TTC549 (cell line): ENCODE measurements around the gene SAE1.

ENCODE experiments used
- FAIRE-seq: peaks from 2 replicates; lab custom pipeline; 2012; peaks lifted over from hg19 to GRCh38; lab: Jason Lieb, UNC

Gene SAE1

DNA sequence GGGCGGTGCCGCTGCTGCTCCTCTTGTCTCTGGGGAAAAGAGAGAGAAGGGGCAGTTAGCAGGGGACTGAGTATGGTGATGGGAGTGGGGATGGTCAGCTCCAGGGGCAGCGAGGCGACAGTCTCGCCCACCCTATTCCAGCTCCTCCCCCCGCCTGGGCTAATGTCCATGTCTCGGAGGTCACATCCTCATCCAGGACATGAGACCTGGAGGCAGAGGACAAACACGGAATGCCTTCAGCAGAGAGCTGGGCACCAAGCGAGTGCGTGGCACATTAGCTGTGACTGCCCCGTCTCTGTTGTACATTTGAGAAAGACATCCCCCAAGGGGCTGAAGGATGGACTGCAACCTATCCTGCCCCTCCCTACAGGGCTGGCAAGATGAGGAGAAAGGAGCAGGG lies 91.3 kb downstream of the SAE1 start:
- no peak for FAIRE-seq

- no peak for FAIRE-seq
Observed at GRCh38 chr19:47225746-47226425, 95.3 kb downstream of the SAE1 start.

- no peak for FAIRE-seq
Observed at GRCh38 chr19:47226426-47227351, 96.1 kb downstream of the SAE1 start.

DNA sequence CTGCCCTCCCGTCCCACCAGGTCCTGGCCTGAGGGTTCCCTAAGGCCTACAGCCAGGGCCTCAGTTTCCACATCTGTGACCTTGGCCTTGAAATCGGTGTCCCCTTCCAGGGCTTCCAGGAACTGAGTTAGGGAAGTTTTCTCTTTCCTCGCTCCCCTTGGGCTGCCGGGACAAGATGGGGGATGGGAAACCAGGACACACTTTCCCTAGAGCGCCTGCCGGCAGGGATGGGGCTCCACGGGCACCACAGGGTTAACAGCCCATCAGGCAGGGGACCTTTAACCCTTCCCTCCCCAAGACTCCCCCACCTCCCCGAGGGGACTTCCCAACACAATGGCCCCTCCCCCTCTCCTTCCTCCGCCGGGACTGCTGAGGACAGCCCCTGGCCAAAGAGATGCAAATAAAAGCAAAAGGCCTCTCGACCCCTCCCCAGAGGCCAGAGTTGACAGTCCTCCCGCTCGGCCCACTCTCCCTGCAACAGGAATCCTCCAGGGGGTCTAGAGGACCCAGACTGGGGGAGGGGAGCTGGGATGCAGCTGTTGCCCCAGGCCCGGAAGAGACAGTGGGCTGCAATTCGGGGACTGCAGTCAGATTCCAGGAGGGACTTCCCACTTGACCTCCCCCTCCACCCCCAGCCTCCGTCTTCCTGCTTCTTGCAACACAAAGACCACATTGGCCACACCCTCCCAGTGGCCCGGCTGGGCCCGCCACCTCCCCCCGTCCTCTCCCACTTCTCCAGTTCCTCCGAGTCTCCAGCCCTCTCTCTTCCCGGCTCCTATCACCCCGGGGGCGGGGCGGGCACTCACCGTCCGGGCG lies 96.9 kb downstream of the SAE1 start:
- no peak for FAIRE-seq

GRCh38 chr19:47228168-47228936 lies 97.7 kb downstream of the SAE1 start:
- FAIRE-seq: no peak

- no peak for FAIRE-seq
Observed at GRCh38 chr19:47228937-47229675, 98.5 kb downstream of the SAE1 start.

GRCh38 chr19:47229676-47230053 lies 99.0 kb downstream of the SAE1 start:
- FAIRE-seq: no peak

- no peak for FAIRE-seq
Observed at GRCh38 chr19:47230054-47230920, 99.7 kb downstream of the SAE1 start.

GRCh38 chr19:47230921-47231214 lies 100.2 kb downstream of the SAE1 start, which contains the start of gene BBC3:
BBC3 (minus strand) TSS chr19:47231199; CDS start chr19:47228431, 2,768 bp downstream.
- no peak for FAIRE-seq

DNA sequence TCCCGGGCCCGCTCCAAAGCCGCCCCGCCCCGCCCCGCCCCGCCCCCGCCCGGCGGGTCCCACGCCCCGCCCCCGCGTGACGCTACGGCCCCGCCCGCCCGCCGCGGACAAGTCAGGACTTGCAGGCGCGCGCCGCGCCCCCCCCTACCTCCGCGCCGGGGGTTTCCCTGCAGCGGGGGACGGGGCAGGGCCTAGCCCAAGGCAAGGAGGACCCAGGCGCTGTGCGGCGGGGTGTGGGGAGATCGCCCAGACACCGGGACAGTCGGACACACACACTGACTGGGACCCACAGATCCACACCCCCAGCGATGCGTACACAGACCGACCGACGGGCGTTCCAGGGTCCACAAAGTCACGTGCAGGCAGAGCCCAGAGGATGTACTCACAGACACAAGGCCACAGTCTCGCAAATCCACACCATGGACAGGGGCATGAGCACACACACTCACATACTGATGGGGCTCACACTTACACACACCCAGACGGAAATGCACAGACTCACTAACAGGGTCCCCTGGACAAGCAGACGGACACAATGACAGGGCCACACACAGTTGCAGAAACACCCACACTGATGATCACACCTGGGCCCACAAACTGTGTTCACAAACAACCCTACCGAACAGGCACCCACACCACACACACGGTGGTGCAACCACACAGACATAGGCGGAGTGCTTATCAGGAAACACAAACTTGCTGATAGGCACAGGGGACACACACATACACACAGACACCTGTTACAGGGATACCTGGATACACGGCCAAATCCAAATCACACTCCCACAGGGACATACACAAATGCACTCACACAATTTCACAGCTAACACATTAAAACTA lies 100.8 kb downstream of the SAE1 start:
- no peak for FAIRE-seq

DNA sequence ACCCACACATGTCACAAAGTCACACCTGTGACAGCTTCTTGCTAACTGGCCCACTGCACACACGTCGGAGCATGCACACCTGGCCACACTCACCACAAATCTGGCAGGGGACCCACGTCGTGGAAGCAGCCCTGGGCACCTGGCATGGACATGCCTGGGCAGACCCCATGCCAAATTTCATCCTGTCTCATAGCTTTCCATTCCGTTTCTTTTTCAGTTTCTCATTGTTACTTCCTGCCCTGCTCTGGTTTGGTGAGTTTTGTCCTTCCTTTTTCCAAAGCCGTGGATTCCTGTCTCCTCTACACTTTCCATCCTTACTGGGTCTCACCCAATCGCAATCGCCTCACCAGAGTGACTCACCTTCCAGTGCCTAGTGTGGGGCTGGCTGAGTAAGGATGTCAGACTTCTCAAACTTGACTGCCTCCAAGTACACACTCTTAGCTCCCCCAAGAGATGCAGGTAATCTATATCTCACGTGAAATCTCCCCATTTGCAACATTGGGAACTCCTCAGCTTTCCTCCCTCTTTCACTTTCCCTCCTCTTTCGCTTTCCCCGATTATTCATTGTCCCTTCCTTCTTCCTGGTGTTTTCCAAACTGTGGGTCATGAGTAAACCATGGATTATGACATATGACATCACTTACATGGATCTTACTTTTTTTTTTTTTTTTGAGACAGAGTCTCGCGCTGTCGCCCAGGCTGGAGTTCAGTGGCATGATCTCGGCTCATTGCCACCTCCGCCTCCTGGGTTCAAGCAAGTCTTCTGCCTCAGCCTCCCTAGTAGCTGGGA lies 102.0 kb downstream of the SAE1 start:
- no peak for FAIRE-seq

GRCh38 chr19:47236072-47236675 lies 105.5 kb downstream of the SAE1 start:
- FAIRE-seq: no peak

DNA sequence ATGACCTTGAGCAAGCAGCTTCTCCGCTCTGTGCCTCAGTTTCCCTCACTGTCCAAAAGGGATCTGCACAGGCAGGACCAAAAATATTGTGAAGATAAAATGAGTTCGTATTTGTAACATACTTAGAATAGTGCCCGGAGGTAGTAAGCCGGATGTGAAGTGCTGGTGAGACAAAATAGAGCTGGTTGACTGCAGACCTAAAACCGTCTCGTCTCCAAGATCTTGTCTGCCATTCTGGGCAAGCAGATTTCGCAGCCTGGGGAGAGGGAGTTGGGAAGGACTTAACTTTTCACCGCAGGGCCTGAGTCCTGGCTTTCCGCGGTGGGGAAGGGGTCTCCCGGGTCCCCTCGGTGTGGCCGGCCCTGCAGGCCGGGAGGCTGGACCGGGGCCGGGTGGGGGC lies 108.5 kb downstream of the SAE1 start:
- FAIRE-seq: no peak

DNA sequence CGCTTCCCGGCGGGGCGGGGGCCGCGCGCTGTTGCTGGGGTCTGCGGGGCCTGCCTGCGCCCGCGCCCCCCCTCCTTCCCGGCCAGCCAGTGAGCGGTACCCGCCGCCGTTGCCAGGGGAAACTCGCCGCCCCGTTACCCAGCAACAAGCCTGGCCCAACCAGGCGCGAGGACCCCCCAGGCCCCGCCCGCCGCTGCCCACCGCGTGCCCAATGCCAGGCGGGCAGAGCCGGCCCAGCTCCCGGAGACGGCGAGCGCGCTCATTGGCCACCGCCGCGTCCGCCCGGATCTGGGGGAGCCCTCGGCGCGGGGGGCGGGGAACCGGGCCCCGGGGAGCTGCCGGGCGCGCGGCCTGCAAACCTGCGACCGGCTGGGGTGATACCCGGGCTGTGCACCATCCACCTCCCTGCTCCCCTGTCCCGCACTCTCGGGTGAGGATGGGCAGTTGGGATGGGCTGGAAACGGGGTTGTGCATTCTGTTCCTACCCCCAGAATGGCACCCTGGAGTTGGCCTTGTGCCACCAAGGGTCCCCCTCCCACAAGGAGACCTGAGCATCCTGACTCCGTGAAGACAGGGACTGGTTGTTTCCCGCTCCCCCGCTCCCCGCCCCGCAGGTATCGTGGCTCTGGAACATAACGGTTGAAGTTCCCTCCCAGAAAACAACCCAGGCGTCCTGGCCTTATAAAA lies 109.1 kb downstream of the SAE1 start:
- FAIRE-seq: no peak

GRCh38 chr19:47240556-47240955 lies 109.9 kb downstream of the SAE1 start:
- FAIRE-seq: no peak

GRCh38 chr19:47240996-47241918 lies 110.6 kb downstream of the SAE1 start:
- FAIRE-seq: no peak
